Mesothelial cell of epicardium (in vitro differentiated cells): ENCODE data around the gene CYTH3. TPM values are rescaled to one million over a fixed set of nuclear protein-coding genes. Genes with fewer than 3 reads are reported as not detected.

Experiments used
- DNase-seq, 2 experiments: peaks; one replicate each; pipeline ENCODE4 v3.0.0; 2021; ENCODE audit warnings: low spot score in 2 of 2; ENCODE audit not compliant: unreplicated experiment in 2 of 2
- H3K27ac Mint-ChIP-seq: 2 replicates; pipeline ENCODE4 v1.8.0; 2021; ENCODE audit warnings: mixed read lengths
- H3K27me3 Mint-ChIP-seq: 2 replicates; pipeline ENCODE4 v1.8.0; 2021; ENCODE audit warnings: low read depth, mixed read lengths
- H3K36me3 Mint-ChIP-seq: 2 replicates; pipeline ENCODE4 v1.8.0; 2021; ENCODE audit warnings: mixed read lengths
- H3K4me1 Mint-ChIP-seq: 2 replicates; pipeline ENCODE4 v1.8.0; 2021; ENCODE audit warnings: mixed read lengths
- H3K4me3 Mint-ChIP-seq: 2 replicates; pipeline ENCODE4 v1.8.0; 2021; ENCODE audit warnings: mild to moderate bottlenecking, moderate library complexity, mixed read lengths
- H3K9me3 Mint-ChIP-seq: 2 replicates; pipeline ENCODE4 v1.8.0; 2021; ENCODE audit warnings: mixed read lengths
- total RNA-seq: library from RNA; stranded (reverse); gene quantifications from 3 replicates; pipeline ENCODE4 v1.2.1, GENCODE V29; 2021
- TF ChIP-seq, protein P1 (sequence below): fragments of 200-600 bp; sonication (generic); IDR thresholded peaks from one replicate; pipeline ENCODE4 v1.5.0; 2021; ENCODE audit warnings: antibody characterized with exemption; ENCODE audit not compliant: unreplicated experiment

The CYTH3 gene
- total RNA-seq, 1 donor from 2014 or later, result 29.2 TPM

DNA sequence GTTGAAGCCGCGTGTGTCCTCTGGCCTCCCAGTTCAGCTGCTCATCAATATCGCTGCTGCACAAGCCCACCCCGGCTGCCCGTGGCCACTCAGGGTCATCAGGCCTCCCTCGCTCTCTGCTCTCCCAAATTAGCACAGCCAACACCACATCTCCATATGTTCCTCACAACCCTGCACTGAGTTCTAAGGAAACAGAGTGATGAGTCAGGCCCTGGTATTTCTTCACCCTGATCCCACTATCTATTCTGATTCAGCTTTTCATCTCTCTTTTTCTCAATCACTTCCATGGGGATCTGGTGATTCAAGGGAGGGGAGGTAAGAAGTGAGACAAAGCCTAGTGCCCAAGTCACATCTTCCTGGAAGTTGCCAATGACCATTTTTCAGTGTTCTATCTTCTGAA is 23.8 kb downstream of the CYTH3 start:
- Mint-ChIP-seq H3K27ac (peak overlapping the region; percentile 21), H3K4me3 (no peak overlapping the region), H3K36me3 (peaks cover 5% of the 10 kb centered on the region), H3K4me1 (peaks cover 74% of the 10 kb centered on the region), H3K27me3 (no peaks in the 10 kb centered on the region), H3K9me3 (peaks cover 5% of the 10 kb centered on the region)
- DNase-seq, result no peak
- TF ChIP-seq, protein P1, sequence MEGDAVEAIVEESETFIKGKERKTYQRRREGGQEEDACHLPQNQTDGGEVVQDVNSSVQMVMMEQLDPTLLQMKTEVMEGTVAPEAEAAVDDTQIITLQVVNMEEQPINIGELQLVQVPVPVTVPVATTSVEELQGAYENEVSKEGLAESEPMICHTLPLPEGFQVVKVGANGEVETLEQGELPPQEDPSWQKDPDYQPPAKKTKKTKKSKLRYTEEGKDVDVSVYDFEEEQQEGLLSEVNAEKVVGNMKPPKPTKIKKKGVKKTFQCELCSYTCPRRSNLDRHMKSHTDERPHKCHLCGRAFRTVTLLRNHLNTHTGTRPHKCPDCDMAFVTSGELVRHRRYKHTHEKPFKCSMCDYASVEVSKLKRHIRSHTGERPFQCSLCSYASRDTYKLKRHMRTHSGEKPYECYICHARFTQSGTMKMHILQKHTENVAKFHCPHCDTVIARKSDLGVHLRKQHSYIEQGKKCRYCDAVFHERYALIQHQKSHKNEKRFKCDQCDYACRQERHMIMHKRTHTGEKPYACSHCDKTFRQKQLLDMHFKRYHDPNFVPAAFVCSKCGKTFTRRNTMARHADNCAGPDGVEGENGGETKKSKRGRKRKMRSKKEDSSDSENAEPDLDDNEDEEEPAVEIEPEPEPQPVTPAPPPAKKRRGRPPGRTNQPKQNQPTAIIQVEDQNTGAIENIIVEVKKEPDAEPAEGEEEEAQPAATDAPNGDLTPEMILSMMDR, result no peak

DNA sequence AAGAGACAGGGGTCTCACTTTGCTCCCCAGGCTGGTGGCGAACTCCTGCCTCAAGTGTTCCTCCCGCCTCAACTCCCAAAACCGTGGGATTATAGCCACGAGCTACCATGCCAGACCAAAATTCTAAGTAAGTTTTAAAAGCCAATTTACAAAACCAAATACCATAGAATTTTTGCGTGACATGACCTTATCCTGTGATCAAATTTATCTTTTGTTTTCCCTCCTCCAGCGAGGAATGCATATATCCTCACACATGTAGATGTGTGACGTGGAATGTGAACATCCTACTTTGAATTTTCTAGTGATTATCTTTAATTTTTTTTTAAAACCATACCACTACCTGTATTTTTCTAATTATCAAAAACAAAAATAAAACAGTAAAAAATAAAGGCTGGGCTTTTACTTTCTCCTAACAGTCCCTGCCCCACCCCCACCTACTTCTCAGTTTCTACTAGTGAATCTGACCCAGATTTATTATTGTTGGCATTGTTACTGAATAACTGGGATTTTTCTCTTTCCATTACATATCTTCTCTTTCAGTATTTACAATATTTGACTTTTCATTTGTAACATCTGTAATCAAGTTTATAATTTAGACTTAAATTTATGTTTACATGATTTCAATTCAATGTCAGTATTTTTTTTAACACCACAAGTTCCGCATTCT is 26.0 kb downstream of the CYTH3 start:
- Mint-ChIP-seq H3K4me3 (no peak overlapping the region), H3K27ac (peak overlapping the region; percentile 91), H3K9me3 (peaks cover 5% of the 10 kb centered on the region), H3K36me3 (peaks cover 5% of the 10 kb centered on the region), H3K4me1 (peaks cover 59% of the 10 kb centered on the region), H3K27me3 (no peaks in the 10 kb centered on the region)
- no peak for DNase-seq
- TF ChIP-seq, protein P1, result no peak

- TF ChIP-seq, protein P1, result no peak
- Mint-ChIP-seq H3K9me3 (peaks cover 5% of the 10 kb centered on the region), H3K4me3 (no peak overlapping the region), H3K36me3 (peaks cover 5% of the 10 kb centered on the region), H3K27ac (peak overlapping the region; percentile 70), H3K4me1 (peaks cover 46% of the 10 kb centered on the region), H3K27me3 (no peaks in the 10 kb centered on the region)
- no peak for DNase-seq
Observed at GRCh38 chr7:6244021-6244420, 28.4 kb downstream of the CYTH3 start.

GRCh38 chr7:6243168-6243567 is 29.3 kb downstream of the CYTH3 start:
- Mint-ChIP-seq H3K27me3 (no peaks in the 10 kb centered on the region), H3K4me1 (peaks cover 38% of the 10 kb centered on the region)

GRCh38 chr7:6242561-6242960 is 29.9 kb downstream of the CYTH3 start:
- Mint-ChIP-seq H3K9me3 (peaks cover 5% of the 10 kb centered on the region), H3K36me3 (peaks cover 5% of the 10 kb centered on the region), H3K27me3 (no peaks in the 10 kb centered on the region), H3K27ac (no peak overlapping the region), H3K4me3 (no peak overlapping the region), H3K4me1 (peaks cover 36% of the 10 kb centered on the region)
- DNase-seq, result no peak
- TF ChIP-seq, protein P1, result no peak

More at GRCh38 chr7:6243168-6243567, 29.3 kb downstream of the CYTH3 start:
- Mint-ChIP-seq H3K36me3 (peaks cover 5% of the 10 kb centered on the region), H3K9me3 (peaks cover 5% of the 10 kb centered on the region), H3K27ac (no peak overlapping the region), H3K4me3 (no peak overlapping the region)
- DNase-seq, result no peak
- TF ChIP-seq, protein P1, result no peak
